ENCODE results near the gene UPP1.
A peak's percentile ranks its signal among the peaks of the same experiment; 100 is the strongest.

The UPP1 gene

DNA sequence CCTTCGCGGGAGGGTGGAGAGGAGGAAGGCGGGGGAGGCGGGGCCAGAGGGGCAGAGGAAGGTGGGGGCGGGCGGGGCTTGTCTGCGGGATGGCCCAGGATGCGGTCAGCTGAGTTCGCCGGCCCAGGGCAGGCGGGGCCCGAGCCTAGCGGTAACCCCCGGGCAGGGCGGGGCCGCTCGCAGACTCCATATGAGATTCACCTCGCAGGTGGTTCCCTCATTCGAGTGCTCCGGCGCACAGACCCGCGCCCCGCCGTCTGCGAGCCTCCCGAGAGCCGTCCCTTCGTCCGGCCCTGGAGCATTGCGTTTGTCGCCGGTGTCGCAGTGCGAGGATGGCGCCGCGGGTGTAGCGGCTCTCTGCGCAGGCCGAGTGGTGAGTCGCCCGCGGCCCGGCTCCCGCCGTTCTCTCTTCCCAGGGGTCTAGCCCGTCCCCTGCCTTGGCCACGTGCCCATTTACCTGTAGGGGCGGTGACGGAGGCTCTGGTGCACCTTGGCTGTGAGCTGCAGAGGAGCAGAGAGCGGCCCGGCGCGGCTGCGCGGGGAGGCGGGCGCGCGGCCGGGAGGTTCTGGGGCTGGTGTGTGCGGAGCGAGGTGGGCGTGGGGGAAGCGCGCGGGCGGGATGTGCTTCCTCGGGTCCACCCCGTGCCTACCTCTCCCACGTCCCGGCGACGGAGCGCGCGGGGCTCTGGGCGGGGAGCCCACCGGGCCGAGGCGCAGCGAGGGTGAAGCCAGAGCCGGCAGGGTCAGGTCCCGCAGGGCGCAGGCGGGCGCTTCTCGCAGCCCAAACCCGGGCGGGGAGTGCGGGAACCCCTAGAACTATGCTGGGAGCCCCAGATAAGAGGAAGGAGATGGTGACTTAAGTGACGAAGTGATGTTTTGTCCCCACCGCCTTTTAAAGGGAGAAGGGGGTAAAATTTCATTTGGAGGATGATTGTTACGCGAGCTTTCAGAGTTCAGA is at the start of gene UPP1:
Gene UPP1, plus strand, starts transcription at position 220 of the 958 bp plus-strand sequence. CDS start 5,519 bp downstream, outside the sequence.
- TF ChIP-seq, protein P1, sequence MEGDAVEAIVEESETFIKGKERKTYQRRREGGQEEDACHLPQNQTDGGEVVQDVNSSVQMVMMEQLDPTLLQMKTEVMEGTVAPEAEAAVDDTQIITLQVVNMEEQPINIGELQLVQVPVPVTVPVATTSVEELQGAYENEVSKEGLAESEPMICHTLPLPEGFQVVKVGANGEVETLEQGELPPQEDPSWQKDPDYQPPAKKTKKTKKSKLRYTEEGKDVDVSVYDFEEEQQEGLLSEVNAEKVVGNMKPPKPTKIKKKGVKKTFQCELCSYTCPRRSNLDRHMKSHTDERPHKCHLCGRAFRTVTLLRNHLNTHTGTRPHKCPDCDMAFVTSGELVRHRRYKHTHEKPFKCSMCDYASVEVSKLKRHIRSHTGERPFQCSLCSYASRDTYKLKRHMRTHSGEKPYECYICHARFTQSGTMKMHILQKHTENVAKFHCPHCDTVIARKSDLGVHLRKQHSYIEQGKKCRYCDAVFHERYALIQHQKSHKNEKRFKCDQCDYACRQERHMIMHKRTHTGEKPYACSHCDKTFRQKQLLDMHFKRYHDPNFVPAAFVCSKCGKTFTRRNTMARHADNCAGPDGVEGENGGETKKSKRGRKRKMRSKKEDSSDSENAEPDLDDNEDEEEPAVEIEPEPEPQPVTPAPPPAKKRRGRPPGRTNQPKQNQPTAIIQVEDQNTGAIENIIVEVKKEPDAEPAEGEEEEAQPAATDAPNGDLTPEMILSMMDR (IDR thresholded peaks at IDR 0.05; ENCODE audit: low read depth, low read length) = no peak
- H3K4me3 ChIP-seq (ENCODE audit: low read depth, low read length) = peak within 1 kb of the TSS; percentile 82

DNA sequence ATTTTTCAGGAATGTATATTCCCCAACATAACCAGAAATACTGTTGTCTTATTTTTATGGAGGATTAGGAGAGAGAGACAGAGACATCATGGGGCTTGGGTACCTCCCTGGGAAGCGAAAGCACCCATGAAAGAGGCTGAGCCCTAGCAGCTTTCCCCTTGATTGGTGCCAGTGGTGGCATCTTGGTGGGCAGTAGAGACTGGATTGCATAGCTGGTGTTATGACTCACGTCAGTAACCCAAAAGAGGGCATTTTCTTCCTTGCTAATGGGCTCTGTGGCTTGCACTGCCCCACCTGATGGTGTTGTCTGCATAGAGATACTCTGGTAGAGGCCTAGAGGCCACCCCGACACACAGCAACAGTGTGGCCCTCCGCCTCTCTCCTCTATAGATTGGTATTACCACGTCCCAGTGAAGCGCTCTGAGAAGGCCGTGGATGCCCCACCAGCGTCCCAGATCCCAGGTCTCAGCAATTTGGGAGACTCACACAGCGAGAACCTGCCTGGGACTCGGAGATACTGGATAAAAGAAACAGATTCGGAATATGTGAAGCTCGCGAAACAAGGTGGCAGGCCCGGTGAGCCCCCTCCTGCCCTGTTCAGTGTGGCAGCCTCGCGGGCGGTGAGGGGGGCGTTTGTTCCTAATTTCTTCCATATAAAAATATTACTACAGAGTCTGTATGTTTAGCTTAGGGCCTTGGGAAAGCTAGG is 48.0 kb upstream of the UPP1 start:
- H3K4me3 ChIP-seq (ENCODE audit: low read depth, low read length) = no peak overlapping the region
- TF ChIP-seq, protein P1 (IDR thresholded peaks at IDR 0.05; ENCODE audit: low read depth, low read length) = no peak

DNA sequence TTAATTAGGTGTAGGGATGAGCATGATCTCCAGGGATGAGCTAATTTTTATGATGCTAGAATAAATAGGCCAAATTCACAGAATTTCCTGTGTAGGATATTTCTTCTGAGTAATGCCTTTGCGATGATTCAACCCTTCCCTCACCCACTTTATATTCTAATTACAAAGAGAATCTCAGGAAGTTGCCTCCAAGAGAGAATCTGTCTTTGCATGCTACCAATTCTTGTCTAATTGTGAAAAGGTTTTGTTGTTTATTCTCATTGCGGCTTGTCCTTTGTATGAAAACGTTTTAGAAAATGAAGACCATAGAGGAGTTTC is 47.5 kb upstream of the UPP1 start:
- H3K4me3 ChIP-seq (ENCODE audit: low read depth, low read length) = no peak overlapping the region
- TF ChIP-seq, protein P1 (IDR thresholded peaks at IDR 0.05; ENCODE audit: low read depth, low read length) = no peak

DNA sequence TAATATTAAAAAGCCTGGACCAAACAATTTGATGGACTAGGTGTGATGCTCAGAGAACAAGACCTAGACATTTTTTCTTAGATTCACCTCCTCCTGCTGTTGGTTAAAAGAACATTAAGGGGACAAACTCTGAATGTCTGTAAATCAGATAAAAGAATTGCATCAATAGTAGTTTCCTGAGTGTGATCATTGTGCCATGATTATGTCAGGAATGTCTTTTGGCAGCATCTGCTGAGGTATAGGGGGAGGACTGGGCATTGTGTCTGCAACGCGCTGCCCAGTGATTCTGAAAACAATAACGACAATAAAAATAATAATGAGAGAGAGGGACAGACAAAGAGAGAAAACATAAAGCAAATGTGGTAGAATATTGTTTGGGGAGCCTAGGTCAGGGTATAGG is 46.8 kb upstream of the UPP1 start:
- H3K4me3 ChIP-seq (ENCODE audit: low read depth, low read length) = no peak overlapping the region
- TF ChIP-seq, protein P1 (IDR thresholded peaks at IDR 0.05; ENCODE audit: low read depth, low read length) = no peak

DNA sequence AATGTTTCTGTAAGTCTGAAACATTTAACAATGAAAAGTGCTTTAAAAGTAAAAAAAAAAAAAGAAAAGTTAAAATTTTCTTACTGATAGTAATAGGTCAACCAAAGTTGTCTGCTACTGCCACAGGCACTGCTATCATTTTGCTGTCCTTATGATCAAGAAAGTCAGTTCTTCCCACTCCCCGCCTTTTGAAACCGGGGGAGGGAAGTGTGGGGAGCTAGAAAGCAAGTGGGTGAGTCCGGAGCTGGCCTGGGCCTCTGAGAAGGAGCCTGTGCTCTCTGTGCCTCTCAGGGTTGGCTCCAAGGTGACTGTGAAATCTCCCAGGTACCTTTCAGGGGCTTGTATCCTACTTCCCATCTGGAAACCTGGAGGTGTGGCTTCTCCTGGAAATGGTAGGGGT is 46.4 kb upstream of the UPP1 start:
- no peak overlapping the region for H3K4me3 ChIP-seq (ENCODE audit: low read depth, low read length)
- TF ChIP-seq, protein P1 (IDR thresholded peaks at IDR 0.05; ENCODE audit: low read depth, low read length) = no peak

DNA sequence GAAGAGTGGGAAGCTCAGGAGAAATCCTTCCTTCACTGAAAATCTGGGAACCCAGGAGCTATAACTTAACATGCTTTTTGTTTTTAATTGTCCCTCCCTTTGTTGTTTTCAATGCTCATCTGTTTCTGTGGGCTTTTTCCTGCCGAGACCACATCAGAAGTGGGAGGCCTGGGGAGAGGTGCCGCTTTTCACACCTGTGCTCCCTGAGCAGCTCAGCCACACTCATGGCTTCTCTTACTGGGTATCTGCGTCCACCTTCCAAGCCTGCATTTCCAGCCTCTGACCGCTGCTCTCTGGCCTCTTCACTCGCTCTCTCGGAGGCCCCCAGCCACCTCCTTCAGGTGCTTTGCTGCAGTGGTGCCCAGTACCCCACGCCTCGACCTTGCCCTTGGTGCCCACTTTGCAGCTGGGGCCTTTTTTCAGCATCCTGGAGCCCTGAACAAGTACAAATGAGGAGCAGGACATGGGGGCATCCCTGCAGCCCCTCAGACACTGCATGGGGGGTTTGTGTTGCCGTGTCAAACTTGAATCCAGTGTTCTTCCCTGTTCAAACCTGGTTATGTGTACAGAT is 43.8 kb upstream of the UPP1 start:
- TF ChIP-seq, protein P1 (IDR thresholded peaks at IDR 0.05; ENCODE audit: low read depth, low read length) = no peak
- no peak overlapping the region for H3K4me3 ChIP-seq (ENCODE audit: low read depth, low read length)

All from WI38 (cell line).